HFFc6 (cell line): ENCODE measurements around the gene SMG7. TPM values are rescaled to one million over a fixed set of nuclear protein-coding genes. Genes with fewer than 3 reads are reported as not detected.

Source experiments
- DNase-seq: peaks from one replicate; pipeline ENCODE4 v3.0.0-alpha.2; 2018
- H3K27ac Mint-ChIP-seq: 2 replicates; pipeline ENCODE4 v1.8.0; 2020; ENCODE audit warnings: mild to moderate bottlenecking, mixed read lengths
- H3K27me3 Mint-ChIP-seq: 2 replicates; pipeline ENCODE4 v1.8.0; 2021; ENCODE audit warnings: mild to moderate bottlenecking, moderate library complexity, mixed read lengths; ENCODE audit not compliant: insufficient read depth
- H3K36me3 Mint-ChIP-seq: 2 replicates; pipeline ENCODE4 v1.8.0; 2021; ENCODE audit warnings: low read depth, mixed read lengths
- H3K4me1 Mint-ChIP-seq: 2 replicates; pipeline ENCODE4 v1.8.0; 2020; ENCODE audit warnings: low read depth, mixed read lengths
- H3K4me3 Mint-ChIP-seq: 2 replicates; pipeline ENCODE4 v1.8.0; 2020; ENCODE audit warnings: mild to moderate bottlenecking, moderate library complexity, mixed read lengths
- H3K9me3 Mint-ChIP-seq: 2 replicates; pipeline ENCODE4 v1.8.0; 2020; ENCODE audit warnings: mild to moderate bottlenecking, mixed read lengths
- total RNA-seq, 6 experiments: library from RNA; stranded (reverse); fragmentation: NEBNext Ultra II Directional; extraction: Animal tissue kit (Norgen Biotek cat#: 25700); gene quantifications; 2 replicates in 1 of 6; 3 replicates in 5 of 6; pipeline ENCODE4 v1.2.3, GENCODE V29; 2021
- TF ChIP-seq, protein P1 (sequence below): fragments of 200-600 bp; sonication (generic); IDR thresholded peaks from 2 replicates; pipeline ENCODE4 v1.5.0; 2021; ENCODE audit warnings: antibody characterized with exemption, mild to moderate bottlenecking

SMG7 gene
- total RNA-seq, 6 experiments from 2014 or later = 49.5 to 63.6 (median 55.5) TPM

DNA sequence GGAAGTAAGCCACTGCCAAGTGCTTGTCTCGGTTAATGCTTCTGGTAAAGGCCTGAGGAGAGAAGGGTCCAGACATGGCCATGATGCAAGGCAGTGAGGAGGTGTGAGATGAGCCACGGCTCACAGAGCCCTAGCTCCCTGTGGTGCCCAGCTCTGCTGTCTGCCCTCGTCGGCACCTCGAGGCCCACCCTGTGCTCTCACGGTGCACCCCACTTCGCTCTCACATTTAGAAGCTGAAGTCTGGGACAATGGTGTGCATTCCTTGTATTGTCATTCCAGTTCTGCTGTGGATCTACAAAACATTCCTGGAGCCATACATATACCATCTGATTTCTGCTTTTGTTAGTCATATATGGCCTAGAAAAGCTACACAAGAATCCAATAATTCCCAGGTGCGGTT, 114.6 kb downstream of the SMG7 start:
- no peak overlapping the region for H3K27ac Mint-ChIP-seq
- TF ChIP-seq, protein P1, sequence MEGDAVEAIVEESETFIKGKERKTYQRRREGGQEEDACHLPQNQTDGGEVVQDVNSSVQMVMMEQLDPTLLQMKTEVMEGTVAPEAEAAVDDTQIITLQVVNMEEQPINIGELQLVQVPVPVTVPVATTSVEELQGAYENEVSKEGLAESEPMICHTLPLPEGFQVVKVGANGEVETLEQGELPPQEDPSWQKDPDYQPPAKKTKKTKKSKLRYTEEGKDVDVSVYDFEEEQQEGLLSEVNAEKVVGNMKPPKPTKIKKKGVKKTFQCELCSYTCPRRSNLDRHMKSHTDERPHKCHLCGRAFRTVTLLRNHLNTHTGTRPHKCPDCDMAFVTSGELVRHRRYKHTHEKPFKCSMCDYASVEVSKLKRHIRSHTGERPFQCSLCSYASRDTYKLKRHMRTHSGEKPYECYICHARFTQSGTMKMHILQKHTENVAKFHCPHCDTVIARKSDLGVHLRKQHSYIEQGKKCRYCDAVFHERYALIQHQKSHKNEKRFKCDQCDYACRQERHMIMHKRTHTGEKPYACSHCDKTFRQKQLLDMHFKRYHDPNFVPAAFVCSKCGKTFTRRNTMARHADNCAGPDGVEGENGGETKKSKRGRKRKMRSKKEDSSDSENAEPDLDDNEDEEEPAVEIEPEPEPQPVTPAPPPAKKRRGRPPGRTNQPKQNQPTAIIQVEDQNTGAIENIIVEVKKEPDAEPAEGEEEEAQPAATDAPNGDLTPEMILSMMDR = no peak
- no peak for DNase-seq
- H3K4me3 Mint-ChIP-seq = no peak overlapping the region
- H3K36me3 Mint-ChIP-seq = no peaks in the 10 kb centered on the region
- H3K27me3 Mint-ChIP-seq = no peaks in the 10 kb centered on the region; the same call in none of the 2 replicates
- no peaks in the 10 kb centered on the region for H3K9me3 Mint-ChIP-seq
- peaks cover 27% of the 10 kb centered on the region for H3K4me1 Mint-ChIP-seq

DNA sequence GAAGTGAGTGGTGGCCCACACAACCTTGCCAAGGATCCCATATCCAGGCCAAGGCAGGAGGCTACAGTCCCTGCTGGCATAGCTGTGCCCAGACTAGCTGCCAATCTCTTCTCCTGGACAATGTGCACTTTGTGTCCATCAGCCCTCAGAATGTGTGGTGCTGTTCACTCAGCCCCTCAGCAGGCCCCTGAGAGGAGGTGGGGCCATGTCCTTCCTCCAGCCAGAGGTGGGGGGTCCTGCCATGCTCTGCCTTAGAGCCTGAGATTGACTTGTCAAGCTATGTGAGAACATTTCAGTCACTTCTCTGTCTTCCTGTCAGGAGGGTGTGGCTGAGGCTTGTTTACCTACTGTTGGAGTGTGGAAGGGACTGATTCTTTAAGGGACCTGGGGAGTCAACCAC, 116.5 kb downstream of the SMG7 start:
- no peaks in the 10 kb centered on the region for H3K9me3 Mint-ChIP-seq
- no peaks in the 10 kb centered on the region for H3K36me3 Mint-ChIP-seq
- TF ChIP-seq, protein P1 = no peak
- H3K4me3 Mint-ChIP-seq = no peak overlapping the region
- H3K27ac Mint-ChIP-seq = no peak overlapping the region
- H3K27me3 Mint-ChIP-seq = no peaks in the 10 kb centered on the region; the same call in none of the 2 replicates
- peaks cover 25% of the 10 kb centered on the region for H3K4me1 Mint-ChIP-seq
- DNase-seq = no peak

DNA sequence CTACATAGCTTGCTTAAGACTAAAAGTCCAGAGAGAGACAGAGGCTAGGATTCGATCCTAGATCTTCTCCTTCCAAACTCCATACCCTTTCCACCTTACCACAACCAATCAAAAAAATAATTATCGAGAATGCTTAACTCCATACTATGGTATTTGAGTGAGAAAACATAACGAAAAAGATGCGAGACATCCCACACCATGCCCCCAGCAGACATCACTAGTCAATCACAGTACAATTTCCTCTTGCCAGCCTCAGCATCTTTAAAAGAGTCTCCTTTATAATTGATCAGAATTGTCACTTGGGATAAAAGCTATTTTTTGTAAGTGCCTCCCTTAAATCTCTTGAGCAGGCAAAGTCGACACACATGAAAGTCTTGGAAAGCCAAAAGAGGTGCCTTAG, 117.1 kb downstream of the SMG7 start:
- Mint-ChIP-seq H3K9me3 (no peaks in the 10 kb centered on the region), H3K4me3 (no peak overlapping the region)

DNA sequence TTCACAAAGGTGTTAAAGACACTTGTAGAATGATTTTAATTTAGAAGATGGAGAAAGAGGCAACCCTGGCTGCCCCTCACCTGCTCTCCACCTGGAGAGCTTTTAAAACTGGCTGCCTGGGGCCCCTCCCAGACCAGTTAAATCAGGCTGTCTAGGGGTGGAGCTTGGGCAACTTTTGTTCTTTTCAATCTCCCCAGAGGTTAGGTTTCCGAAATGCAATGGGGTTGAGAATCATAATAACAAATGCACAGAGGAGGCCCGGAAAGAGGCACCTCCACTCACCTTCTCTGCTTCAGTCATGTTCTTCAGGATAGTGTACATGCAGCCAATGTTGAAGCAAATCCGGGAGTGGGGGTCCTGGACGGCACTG, 117.6 kb downstream of the SMG7 start:
- no peaks in the 10 kb centered on the region; the same call in none of the 2 replicates for H3K27me3 Mint-ChIP-seq
- H3K36me3 Mint-ChIP-seq = no peaks in the 10 kb centered on the region
- no peak overlapping the region for H3K27ac Mint-ChIP-seq
- no peaks in the 10 kb centered on the region for H3K9me3 Mint-ChIP-seq
- DNase-seq = no peak
- peaks cover 25% of the 10 kb centered on the region for H3K4me1 Mint-ChIP-seq
- H3K4me3 Mint-ChIP-seq = no peak overlapping the region
- TF ChIP-seq, protein P1 = no peak

More for the DNA sequence above, 117.1 kb downstream of the SMG7 start:
- no peak for DNase-seq
- no peaks in the 10 kb centered on the region; the same call in none of the 2 replicates for H3K27me3 Mint-ChIP-seq
- H3K4me1 Mint-ChIP-seq = peaks cover 25% of the 10 kb centered on the region
- TF ChIP-seq, protein P1 = no peak
- no peaks in the 10 kb centered on the region for H3K36me3 Mint-ChIP-seq
- H3K27ac Mint-ChIP-seq = no peak overlapping the region

DNA sequence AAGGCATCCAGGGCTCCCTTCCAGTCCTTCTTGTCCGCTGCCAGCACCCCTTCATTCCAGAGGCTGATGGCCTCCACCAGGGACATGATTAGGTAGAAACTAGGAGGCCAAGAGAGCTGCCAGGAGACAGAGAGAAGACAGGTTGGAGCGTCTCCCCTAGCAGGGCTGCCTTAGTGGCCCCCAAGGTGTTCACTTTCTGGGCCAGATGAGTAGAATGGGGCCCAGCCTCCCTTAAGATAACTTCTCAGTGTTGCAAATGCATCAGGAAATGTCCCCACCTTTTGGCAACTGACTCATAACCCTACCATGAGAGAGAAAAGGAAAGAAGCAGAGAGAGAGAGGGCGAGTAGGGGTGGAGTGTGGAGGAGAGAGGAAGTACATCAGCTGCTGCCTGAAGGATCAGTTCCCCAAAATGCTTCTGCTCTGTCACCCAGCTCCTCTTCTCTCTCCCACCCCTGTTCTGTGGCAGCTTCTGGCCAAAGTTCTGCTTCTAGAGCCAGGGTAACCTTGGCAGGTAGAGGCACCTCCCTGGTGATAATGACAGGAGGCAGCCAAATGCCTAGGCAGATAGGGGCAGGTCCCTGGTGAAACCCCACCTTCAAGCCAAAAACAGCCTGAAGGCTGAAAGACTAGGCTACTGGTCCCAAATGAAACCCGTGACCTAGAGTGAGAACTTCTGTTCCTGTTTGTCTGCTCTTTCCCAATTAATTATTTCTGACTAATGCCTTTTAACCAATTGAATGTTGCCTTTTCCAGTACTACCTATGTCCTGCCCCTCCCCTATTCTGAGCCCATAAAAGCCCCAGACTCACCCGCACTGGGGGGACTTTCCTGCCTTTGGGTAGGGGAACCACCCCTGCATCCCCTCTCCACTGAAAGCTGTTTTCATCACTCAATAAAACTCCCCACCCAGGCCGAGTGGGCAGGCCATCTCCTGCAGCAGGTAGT, 118.2 kb downstream of the SMG7 start, which contains the start of gene NCF2:
TSS of gene NCF2 (minus strand) at position 216 of the 948 bp plus-strand sequence. CDS start at position 86, 130 bp downstream.
- H3K36me3 Mint-ChIP-seq = no peaks in the 10 kb centered on the region
- no peak within 1 kb of the TSS for H3K4me3 Mint-ChIP-seq
- H3K27ac Mint-ChIP-seq = peak within 1 kb of the TSS; percentile 17
- peaks cover 25% of the 10 kb centered on the region for H3K4me1 Mint-ChIP-seq
- DNase-seq = peak; percentile 28
- H3K9me3 Mint-ChIP-seq = no peaks in the 10 kb centered on the region
- TF ChIP-seq, protein P1 = no peak
- no peaks in the 10 kb centered on the region; the same call in none of the 2 replicates for H3K27me3 Mint-ChIP-seq
